ENCODE measurements around the gene ATP11A. TPM values are rescaled to one million over a fixed set of nuclear protein-coding genes. Genes with fewer than 3 reads are reported as not detected.

ATP11A gene
- total RNA-seq, 2 donors from 2014 or later, result 89.0 to 91.2 TPM

- Mint-ChIP-seq H3K4me3 (no peak overlapping the region), H3K4me1 (ENCODE audit: low read depth in 2 of 2) (peaks cover 20 to 37% of the 10 kb centered on the region in 2 donors), H3K9me3 (no peaks in the 10 kb centered on the region), H3K36me3 (no peaks in the 10 kb centered on the region), H3K27ac (no peak overlapping the region), H3K27me3 (no peaks in the 10 kb centered on the region)
- ATAC-seq (no peak), DNase-seq (ENCODE audit: low spot score) (no peak)
These were observed 33.9 kb downstream of the ATP11A start for GRCh38 chr13:112723771-112724170.

- no peak for ATAC-seq
These were observed 35.0 kb downstream of the ATP11A start for GRCh38 chr13:112724788-112725345.

GRCh38 chr13:112725346-112726015, 35.6 kb downstream of the ATP11A start:
- peaks cover 20 to 34% of the 10 kb centered on the region in 2 donors for H3K4me1 Mint-ChIP-seq (ENCODE audit: low read depth in 2 of 2)
- H3K27me3 Mint-ChIP-seq, result no peaks in the 10 kb centered on the region
- no peak for DNase-seq (ENCODE audit: low spot score)
- peak; percentile 4 to 43 for ATAC-seq
- H3K4me3 Mint-ChIP-seq, result no peak overlapping the region
- no peaks in the 10 kb centered on the region for H3K36me3 Mint-ChIP-seq
- no peak overlapping the region for H3K27ac Mint-ChIP-seq
- H3K9me3 Mint-ChIP-seq, result no peaks in the 10 kb centered on the region

More at GRCh38 chr13:112724788-112725345, 35.0 kb downstream of the ATP11A start:
- Mint-ChIP-seq H3K27me3 (no peaks in the 10 kb centered on the region), H3K36me3 (no peaks in the 10 kb centered on the region), H3K4me1 (ENCODE audit: low read depth in 2 of 2) (peaks cover 20 to 37% of the 10 kb centered on the region in 2 donors), H3K9me3 (no peaks in the 10 kb centered on the region), H3K27ac (no peak overlapping the region), H3K4me3 (no peak overlapping the region)
- no peak for DNase-seq (ENCODE audit: low spot score)

- H3K27me3 Mint-ChIP-seq, result no peaks in the 10 kb centered on the region
- H3K9me3 Mint-ChIP-seq, result no peaks in the 10 kb centered on the region
- no peaks in the 10 kb centered on the region for H3K36me3 Mint-ChIP-seq
- H3K27ac Mint-ChIP-seq, result no peak overlapping the region
- H3K4me1 Mint-ChIP-seq (ENCODE audit: low read depth in 2 of 2), result peaks cover 20 to 29% of the 10 kb centered on the region in 2 donors
- ATAC-seq (no peak), DNase-seq (ENCODE audit: low spot score) (no peak)
- H3K4me3 Mint-ChIP-seq, result no peak overlapping the region
These were observed 36.4 kb downstream of the ATP11A start for GRCh38 chr13:112726016-112726767.

- Mint-ChIP-seq H3K4me3 (no peak overlapping the region), H3K4me1 (ENCODE audit: low read depth in 2 of 2) (peaks cover 11 to 21% of the 10 kb centered on the region in 2 donors), H3K27ac (no peak overlapping the region), H3K9me3 (no peaks in the 10 kb centered on the region), H3K27me3 (no peaks in the 10 kb centered on the region), H3K36me3 (no peaks in the 10 kb centered on the region)
- ATAC-seq (no peak), DNase-seq (ENCODE audit: low spot score) (no peak)
These were observed 37.7 kb downstream of the ATP11A start for GRCh38 chr13:112727581-112727980.

GRCh38 chr13:112728375-112729126, 38.7 kb downstream of the ATP11A start:
- DNase-seq (ENCODE audit: low spot score), result no peak
- Mint-ChIP-seq H3K4me1 (ENCODE audit: low read depth in 2 of 2) (peaks cover 8 to 19% of the 10 kb centered on the region in 2 donors), H3K36me3 (no peaks in the 10 kb centered on the region), H3K9me3 (no peaks in the 10 kb centered on the region), H3K4me3 (no peak overlapping the region), H3K27me3 (no peaks in the 10 kb centered on the region), H3K27ac (no peak overlapping the region)
- no peak for ATAC-seq

GRCh38 chr13:112729408-112729807, 39.6 kb downstream of the ATP11A start:
- Mint-ChIP-seq H3K4me1 (ENCODE audit: low read depth in 2 of 2) (peaks cover 8 to 24% of the 10 kb centered on the region in 2 donors), H3K27ac (no peak overlapping the region), H3K4me3 (no peak overlapping the region), H3K36me3 (no peaks in the 10 kb centered on the region), H3K9me3 (no peaks in the 10 kb centered on the region), H3K27me3 (no peaks in the 10 kb centered on the region)
- no peak for DNase-seq (ENCODE audit: low spot score)
- peak in 1 of 2 donors; percentile 32 for ATAC-seq

- no peaks in the 10 kb centered on the region for H3K9me3 Mint-ChIP-seq
These were observed 40.4 kb downstream of the ATP11A start for GRCh38 chr13:112730157-112730671.

GRCh38 chr13:112731667-112732616, 42.1 kb downstream of the ATP11A start:
- Mint-ChIP-seq H3K4me1 (ENCODE audit: low read depth in 2 of 2) (peaks cover 0 to 15% of the 10 kb centered on the region in 2 donors), H3K4me3 (no peak overlapping the region), H3K27ac (no peak overlapping the region), H3K36me3 (no peaks in the 10 kb centered on the region), H3K9me3 (no peaks in the 10 kb centered on the region), H3K27me3 (no peaks in the 10 kb centered on the region)
- ATAC-seq, result no peak
- no peak for DNase-seq (ENCODE audit: low spot score)

More at GRCh38 chr13:112730157-112730671, 40.4 kb downstream of the ATP11A start:
- peaks cover 8 to 23% of the 10 kb centered on the region in 2 donors for H3K4me1 Mint-ChIP-seq (ENCODE audit: low read depth in 2 of 2)
- no peak for DNase-seq (ENCODE audit: low spot score)
- no peak overlapping the region for H3K4me3 Mint-ChIP-seq
- no peak for ATAC-seq
- no peak overlapping the region for H3K27ac Mint-ChIP-seq
- H3K27me3 Mint-ChIP-seq, result no peaks in the 10 kb centered on the region
- H3K36me3 Mint-ChIP-seq, result no peaks in the 10 kb centered on the region

GRCh38 chr13:112732679-112733078, 42.8 kb downstream of the ATP11A start:
- Mint-ChIP-seq H3K4me1 (ENCODE audit: low read depth in 2 of 2) (peaks cover 0 to 18% of the 10 kb centered on the region in 2 donors), H3K27ac (no peak overlapping the region), H3K9me3 (no peaks in the 10 kb centered on the region), H3K4me3 (no peak overlapping the region), H3K27me3 (no peaks in the 10 kb centered on the region), H3K36me3 (no peaks in the 10 kb centered on the region)
- no peak for ATAC-seq
- no peak for DNase-seq (ENCODE audit: low spot score)

GRCh38 chr13:112733112-112733511, 43.3 kb downstream of the ATP11A start:
- Mint-ChIP-seq H3K27ac (no peak overlapping the region), H3K4me1 (ENCODE audit: low read depth in 2 of 2) (peaks cover 0 to 18% of the 10 kb centered on the region in 2 donors), H3K27me3 (no peaks in the 10 kb centered on the region), H3K4me3 (no peak overlapping the region), H3K36me3 (no peaks in the 10 kb centered on the region), H3K9me3 (no peaks in the 10 kb centered on the region)
- DNase-seq (ENCODE audit: low spot score), result no peak
- no peak for ATAC-seq

GRCh38 chr13:112733661-112734379, 44.0 kb downstream of the ATP11A start:
- H3K27me3 Mint-ChIP-seq, result no peaks in the 10 kb centered on the region
- ATAC-seq, result no peak
- H3K4me1 Mint-ChIP-seq (ENCODE audit: low read depth in 2 of 2), result peaks cover 0 to 20% of the 10 kb centered on the region in 2 donors
- no peaks in the 10 kb centered on the region for H3K9me3 Mint-ChIP-seq
- DNase-seq (ENCODE audit: low spot score), result no peak
- no peaks in the 10 kb centered on the region for H3K36me3 Mint-ChIP-seq
- no peak overlapping the region for H3K4me3 Mint-ChIP-seq
- H3K27ac Mint-ChIP-seq, result no peak overlapping the region

Measured in natural killer cell treated with Interleukin-12 subunit alpha and Interleukin-12 subunit beta and Interleukin-15 and Interleukin-18, amount 100 ng/mL, for 72 hours (primary cell).